Stimulated activated CD4-positive, alpha-beta T cell treated with anti-CD3 and anti-CD28 coated beads, Interleukin-1b, Interleukin-23, amount 100 ng/mL, for 48 hours (primary cell): Measurements from ENCODE around the gene PRKAR2A.
A peak's percentile ranks its signal among the peaks of the same experiment; 100 is the strongest.

Source experiments
- DNase-seq: peaks from one replicate; pipeline ENCODE4 v3.0.0-alpha.2; 2020

Gene PRKAR2A

DNA sequence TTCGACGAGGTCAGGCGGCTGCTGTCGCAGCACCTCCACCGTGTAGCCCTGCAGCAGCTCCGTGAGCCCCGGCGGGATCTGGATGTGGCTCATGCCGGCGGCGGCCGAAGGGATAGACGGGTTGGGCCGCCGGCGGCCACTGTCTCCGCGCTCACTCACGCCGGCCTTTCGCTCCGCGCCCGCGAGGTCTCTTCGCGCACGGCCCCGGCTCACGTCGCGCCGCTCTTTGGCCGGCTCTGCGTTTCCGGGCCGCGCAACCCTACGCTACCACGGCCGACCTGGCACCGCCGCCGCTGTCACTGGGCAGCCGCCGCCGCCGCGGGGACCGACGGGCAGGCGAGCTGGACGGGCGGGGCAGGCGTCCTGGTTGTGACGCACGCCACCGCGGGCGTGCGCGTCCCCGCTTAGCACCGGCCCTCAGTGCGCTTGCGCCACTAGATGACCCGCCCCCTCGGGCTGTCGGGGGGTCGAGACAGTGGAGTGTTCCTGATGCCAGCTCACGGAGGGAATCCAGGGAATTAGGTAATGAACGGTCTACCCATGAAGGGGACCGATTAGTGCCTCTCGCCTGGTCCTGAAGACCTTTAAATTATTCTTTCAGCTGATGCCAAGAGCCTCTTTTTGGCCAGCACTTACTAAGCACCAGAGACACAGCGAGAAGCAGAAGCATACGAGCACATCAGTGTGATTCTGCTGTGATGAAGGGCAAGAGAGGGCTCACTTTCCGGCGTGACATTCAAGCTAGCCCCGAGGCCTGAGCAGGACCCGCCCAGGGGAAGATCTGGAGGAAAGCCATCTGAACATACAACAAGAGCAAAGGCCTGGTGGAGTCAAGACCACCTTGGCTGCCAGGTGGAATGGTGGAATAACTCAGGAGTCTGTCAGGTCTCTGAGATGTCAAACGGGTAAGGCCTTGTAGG is at the start of gene PRKAR2A:
TSS of gene PRKAR2A (minus strand) at position 371 of the 920 bp plus-strand sequence. CDS start at position 93, 278 bp downstream.
- DNase-seq: peak; percentile 78

DNA sequence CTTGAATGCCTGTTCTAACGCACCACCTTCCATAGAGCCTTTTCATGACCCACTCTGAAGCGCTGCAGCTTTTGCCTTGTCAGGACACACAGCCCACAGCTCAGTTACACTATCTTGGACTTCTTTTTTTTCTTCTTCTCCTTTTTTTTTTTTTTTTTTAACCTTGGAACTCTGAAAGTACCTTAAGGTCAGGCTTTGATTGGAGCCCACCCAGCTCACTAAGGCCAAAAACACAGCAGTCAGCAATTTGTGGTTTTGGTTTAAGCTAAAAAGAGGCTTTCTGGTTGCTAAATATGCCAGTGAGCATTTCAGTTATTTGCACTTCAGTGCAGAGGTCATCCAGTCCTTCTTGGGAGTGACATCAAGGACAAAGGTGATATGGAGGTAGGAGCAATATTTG is 49.3 kb upstream of the PRKAR2A start:
- DNase-seq: no peak

DNA sequence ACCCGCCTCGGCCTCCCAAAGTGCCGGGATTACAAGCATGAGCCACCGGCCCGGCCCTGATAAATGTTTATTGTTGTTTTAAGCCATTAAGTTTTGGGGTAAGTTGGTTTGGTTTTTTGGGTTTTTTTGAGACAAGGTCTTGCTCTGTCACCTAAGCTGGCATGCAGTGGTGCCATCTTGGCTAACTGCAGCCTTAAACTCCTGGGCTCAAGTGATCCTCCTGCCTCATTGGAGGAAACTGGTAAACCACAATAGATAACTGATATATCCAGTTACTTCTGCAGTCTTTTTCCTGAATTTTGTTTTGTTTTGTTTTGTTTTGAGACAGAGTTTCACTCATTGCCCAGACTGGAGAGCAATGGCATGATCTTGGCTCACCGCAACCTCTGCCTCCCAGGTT is 46.8 kb upstream of the PRKAR2A start:
- DNase-seq: no peak

DNA sequence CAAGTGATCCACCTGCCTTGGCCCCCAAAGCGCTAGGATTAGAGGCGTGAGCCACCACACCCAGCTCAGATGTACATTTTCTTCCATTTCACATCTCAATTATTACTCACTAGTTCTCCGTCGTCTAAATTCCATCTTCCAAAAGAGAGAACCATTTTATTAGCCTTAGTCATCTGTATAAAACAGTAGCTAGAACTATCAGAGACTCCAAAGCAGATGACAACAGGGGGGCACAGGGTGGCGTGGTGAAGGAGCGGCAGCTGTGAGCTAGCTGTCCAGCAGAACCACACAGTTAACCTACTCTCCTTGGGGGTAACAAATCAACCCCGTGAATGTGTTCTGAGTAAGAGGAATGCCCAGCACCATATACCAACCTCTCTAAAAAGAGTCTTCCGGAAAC is 43.9 kb upstream of the PRKAR2A start:
- DNase-seq: no peak

DNA sequence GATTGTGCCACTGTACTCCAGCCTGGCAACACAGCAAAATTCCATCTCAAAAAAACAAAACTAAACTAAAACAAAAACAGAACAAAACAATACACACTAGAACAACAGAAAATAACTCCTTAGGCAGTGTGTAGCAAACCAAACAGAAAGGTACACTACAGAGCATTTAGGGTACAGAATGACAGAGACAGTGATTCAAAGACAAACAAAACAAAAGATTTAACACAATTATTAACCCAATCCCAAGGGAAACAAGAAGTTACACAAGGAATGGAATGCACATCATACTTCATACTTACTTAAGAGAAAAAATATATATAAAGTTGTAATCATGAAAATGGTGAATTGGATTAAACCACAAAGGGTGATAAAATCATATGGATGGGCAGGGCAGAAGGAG is 38.1 kb upstream of the PRKAR2A start:
- no peak for DNase-seq

DNA sequence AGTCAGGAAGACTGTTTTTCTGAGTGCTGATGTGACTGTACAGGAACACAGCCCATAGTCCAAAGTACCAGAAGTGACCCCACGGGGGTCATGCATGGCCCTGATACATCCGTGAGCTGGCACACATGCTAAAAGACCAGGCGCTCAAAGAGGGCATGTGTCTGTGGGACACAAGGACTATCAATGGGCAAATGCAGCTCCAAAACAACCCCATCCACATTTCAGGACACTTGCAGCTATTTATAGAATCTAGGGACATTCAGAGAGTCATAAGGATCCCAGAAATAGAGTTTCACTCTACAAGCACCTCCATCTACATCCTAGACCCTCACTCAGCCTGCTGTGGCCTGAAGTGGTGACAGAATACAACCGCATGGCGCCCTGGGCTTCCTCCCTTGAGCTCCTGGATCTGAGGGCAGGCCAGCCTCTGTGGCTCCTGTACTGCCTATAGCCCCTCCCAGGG is 34.0 kb upstream of the PRKAR2A start:
- DNase-seq: no peak

DNA sequence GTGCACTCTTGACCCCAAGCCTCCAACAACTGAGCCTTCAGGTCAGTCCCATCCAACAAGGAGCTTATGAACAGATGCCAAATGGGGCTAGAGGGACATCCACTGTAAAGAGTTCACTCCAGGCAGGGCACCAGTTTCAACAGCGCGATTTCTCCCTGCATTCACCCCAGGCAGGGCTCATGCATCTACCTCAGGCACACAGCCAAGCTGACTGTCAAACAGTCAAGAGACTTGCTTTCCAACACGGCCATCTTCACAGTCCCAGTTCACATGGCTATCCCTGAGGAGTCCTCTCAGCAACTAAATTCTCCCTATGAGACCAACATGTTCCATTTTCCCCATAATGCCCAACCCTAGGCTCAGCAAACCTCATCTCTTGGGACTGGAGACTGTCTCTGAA is 33.3 kb upstream of the PRKAR2A start:
- no peak for DNase-seq

DNA sequence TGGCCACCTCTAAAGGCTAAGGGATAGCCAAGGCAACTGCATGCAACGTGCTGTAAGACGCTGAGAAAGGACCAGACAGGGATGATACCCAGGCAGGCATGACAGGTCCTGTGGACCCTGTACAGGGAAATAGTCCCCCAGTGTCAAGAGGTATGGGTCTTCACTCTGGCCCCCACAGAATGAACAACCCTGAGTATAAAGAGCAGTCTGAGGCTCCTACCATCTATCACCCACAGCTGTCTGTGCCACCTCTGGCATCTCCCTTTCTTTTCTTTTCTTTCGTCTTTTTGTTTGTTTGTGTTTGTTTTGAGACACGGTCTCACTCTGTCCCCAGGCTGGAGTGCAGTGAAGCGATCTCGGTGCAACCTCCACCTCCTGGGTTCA is 32.3 kb upstream of the PRKAR2A start:
- no peak for DNase-seq

DNA sequence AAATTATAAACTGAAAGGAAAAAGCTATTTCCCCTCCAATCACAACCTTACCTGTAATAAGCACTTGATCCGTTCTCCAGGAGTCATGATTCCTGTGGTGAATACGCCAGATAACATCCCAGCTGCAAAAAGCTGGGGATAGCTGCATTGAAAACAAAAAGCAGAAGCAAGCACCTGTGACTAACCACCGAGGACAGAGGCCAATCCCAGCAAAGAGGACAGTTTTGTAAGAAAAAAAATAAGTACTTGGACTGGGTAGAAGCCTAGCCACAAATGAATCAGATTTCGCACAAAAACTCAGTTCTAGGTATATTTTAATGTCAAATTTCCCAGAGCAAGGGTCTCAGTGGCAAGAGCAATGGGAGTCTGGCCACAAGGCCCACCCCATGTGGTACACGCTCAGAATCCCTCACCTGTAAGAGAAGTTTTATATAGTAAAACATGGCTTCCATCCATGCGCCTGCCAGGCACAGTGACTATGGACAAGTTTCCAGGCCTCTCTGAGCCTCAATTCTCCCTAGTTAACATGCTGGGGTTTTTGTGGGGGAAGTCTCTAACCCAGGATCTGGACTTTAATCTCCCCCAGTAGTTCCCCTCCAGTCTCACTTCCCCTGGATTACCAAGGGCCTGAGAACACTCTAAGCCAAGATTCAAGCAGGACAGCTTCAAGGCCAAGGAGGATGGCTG is 31.8 kb upstream of the PRKAR2A start:
- no peak for DNase-seq

DNA sequence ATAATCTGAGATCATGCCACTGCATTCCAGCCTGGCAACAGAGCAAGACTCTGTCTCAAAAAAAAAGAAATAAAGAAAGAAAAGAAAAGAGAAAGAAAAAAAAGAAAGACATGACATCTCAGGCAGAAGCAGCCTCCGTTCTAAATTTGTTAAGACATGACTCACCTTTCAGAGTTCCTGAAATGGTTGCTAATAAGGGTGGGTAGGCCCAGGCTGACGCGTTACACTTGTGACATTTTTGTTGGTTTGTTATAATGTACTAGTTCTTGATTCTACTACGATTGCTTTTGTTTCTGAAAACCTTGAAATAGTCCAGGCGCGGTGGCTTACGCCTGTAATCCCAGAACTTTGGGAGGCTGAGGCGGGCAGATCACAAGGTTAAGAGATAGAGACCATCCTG is 30.0 kb upstream of the PRKAR2A start:
- no peak for DNase-seq

DNA sequence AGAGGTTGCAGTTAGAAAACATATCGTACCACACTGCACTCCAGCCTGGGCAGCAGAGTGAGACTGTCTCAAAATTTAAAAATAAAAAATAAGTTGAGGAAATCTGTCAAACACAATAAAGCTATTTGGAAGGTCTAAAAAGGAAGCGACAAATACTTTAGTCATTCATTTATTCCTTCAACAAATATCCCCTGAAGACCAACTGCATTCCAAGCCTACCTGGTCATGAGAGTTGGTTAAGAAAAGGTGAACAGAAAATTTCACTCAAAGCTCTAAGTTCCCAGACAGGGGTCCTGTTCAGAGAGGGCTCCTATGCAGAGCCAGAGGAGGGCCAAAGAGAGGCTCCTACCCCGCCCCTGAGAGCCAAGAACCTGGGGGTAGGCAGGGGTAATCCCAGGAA is 15.4 kb upstream of the PRKAR2A start:
- no peak for DNase-seq

DNA sequence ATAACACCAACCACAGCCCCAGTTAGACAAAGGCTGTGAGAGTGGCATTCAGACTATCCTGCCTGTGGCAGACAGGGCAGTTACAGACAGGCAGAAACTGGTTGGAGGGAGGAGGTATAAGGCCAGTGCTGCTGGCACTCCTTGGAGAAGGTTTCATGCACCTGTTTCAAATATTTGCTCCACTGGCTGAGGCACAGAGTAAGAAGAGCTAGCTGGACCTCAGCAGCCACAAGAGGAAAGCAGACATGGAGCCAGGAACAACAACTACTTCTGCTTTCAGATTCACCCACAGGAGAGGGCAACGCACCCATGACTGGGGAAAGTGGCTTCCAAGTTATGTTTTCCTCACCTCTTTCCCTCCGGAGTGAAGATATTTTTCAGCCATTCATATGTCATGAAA is 11.5 kb upstream of the PRKAR2A start:
- no peak for DNase-seq

DNA sequence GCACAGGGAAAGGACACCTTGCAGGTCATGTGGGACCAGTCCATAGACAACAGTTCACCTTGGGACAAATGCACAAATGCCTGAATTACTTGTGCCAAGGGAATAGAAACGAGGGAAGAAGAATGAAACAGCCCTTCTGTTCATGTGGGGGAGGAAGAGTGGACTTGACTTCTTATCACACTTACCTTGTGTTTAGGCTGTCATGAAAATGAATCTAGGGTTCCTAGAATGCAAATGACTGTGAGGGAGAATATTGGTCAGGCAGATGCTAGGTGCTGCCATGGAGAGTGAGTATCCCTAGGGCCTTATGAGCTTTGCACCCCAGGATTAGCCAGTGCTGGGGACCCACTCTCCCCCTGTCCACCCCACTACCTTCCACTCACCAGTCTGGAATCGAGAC is 11.0 kb upstream of the PRKAR2A start:
- DNase-seq: no peak

DNA sequence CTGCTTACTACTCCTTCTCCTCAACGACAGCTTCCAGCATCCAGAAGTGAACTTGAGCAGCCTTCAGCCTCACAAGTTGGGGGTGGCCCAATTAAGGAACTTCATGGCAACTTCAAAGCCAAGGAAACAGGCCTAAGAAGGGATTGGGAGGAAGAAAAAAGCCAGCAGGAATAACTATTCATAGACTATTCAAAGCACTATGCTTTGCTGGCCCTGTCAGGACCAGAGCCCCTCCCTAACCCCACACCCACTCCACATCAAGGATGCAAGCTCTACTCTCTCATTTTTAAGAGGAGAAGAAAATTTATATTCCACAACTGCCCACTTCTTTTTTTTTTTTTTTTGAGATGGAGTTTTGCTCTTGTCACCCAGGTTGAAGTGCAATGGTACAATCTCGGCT is 10.0 kb upstream of the PRKAR2A start:
- DNase-seq: no peak

DNA sequence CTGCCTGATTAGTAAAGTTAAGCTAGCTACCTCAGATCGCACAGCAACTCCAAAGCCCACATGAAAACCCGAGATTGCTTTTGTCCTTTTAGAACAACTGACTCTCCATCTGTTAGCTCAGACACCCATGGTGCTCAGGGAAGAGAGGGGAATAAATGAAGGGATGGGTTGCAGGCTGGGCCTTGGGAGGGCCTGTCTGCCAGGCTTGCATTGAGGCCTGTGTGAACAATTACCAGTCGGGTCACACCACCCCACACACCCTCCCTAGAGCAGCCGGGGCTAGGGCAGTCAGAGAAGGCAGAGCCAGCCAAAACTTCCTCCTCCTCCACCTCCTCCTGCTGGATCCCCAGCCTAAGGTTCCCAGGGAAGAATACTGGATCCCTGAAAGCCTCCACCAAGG is 8.8 kb upstream of the PRKAR2A start:
- no peak for DNase-seq

DNA sequence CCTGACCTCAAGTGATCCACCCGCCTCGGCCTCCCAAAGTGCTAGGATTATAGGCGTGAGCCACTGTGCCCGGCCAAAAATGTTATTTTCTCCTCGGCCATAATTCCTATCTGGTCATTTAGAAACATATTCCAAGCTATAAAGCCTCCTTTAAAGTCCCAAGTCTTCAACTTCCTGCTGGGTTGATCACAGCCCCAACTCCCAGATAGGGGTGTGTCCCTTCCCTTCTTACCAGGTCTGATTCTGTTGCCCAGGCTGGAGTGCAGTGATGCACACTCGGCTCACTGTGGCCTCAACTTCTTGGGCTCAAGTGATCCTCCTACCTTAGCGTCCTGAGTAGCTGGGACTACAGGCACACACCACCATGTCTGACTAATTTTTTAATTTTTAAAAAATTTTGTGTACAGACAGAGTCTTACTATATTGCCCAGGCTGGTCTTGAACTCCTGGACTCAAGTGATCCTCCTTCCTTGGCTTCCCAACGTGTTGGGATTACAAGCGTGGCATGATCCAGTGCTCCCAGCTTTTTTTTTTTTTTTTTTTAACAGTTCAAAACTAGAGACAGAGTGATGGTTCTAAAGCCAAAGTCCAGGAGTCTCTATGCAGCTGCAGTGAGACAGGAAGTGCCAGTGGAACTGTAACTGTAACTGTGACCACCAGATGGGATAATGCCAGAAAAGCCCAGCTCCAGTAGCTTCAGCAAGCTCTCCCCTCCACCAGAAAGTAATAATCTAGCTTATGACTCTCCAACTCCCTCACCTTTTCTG is 8.2 kb upstream of the PRKAR2A start:
- no peak for DNase-seq

DNA sequence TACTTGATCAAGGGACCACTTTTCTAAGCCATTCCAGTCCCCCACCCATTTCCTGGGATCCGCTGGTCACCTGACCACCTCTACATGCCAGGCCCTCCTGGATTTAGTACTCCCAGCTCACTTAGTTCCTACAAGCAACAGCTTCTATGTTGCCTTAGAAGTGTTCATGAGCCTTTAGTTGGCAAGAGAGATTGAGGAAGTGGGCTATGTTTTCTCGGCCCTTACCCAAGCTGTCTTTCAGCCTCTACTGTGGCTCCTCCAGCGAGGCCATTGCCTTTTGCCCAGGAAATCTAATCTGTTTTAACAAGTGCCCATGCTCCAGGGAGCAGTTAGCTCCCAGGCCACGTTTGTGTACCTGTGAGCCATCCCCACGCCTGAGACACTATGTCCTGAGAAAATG is 4.5 kb upstream of the PRKAR2A start:
- DNase-seq: no peak

DNA sequence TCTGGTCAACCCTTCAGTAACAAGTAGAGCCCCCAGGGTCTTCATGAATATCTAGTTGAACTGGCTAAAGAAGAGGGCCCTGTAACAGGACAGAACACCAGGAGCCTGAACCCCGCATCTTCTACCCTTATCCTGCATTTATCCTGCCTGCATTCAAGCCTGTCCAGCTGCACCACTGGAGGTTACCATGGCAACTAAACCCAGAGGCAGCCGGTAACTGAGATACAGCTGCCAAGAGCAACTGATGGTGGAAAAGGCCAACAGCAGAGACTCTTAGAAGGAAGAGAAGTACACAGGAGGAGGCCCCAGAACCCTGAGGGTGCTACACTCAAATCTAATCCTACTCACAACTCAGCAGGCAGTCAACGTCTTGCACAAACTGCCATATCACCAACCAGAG is 3.7 kb upstream of the PRKAR2A start:
- DNase-seq: no peak

DNA sequence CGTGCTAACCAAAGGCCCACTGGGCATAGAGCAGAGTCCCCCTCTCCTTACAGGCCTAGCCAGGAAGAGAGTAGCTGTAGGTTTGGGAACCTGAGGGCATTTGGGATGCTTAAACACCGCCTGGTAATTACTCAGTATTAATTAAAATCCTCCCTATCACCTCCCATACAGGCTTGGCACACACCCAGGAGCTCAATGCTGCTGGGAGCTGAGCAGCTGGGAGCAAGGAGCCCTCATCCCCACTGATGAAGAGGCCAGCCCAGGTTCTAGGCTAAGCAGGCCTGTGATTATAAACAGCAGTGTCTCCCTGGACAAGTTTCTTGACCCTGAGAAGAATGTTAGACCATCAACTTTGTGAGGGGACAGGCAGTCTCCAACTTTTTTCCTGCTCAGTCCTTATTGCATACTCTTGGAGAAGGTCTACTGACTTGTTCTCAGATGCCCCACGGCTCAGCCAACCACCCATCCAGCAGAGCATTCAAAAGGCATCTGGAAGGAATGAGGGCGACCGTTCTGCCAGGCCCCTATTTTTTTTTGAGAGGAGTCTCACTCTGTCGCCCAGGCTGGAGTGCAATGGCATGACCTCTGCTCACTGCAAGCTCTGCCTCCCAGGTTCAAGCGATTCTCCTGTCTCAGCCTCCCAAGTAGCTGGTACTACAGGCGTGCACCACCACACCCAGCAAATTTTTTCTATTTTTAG is 1.3 kb upstream of the PRKAR2A start:
- no peak for DNase-seq

DNA sequence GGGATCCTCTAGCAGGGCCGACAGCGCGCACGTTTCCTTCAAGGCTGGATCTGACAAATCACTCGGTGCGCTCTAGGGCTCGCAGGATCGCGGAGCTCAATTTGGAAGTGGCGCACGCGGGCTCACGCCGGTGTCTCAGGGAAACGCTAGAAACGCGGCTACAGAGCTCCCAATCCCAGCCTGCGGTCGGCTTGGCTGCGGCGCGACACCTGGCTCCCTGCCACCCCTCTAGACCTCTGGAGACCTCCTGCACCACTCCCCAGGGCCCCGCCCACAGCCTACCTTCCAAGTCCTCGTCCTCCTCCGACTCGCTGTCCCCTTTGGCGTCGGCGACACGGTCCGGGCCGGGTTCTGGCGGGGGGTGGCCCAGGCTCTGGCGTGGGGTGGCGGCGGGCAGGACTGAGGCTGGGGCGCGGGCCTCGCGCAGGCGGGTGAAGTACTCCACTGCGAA is 596 bp downstream of the PRKAR2A start:
- DNase-seq: peak; percentile 58

DNA sequence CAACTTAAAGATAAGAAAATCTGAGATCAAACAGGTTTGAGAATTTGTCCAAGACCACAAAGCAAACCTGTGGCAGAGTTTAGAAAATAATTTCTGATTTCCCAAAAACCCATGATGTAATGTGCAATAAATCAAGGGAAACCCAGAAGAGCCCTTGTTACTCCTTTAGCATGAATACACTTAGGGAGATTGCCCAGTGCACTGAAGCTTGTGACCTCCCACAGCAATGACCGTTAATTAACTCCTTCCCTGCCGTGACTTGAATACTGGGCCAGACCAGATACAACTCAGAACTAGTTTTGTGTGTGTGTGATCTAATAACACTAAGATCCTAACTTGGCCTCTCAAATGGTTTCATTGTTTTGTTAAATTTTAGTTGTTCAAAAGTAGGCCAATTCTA is 2.5 kb downstream of the PRKAR2A start:
- no peak for DNase-seq

DNA sequence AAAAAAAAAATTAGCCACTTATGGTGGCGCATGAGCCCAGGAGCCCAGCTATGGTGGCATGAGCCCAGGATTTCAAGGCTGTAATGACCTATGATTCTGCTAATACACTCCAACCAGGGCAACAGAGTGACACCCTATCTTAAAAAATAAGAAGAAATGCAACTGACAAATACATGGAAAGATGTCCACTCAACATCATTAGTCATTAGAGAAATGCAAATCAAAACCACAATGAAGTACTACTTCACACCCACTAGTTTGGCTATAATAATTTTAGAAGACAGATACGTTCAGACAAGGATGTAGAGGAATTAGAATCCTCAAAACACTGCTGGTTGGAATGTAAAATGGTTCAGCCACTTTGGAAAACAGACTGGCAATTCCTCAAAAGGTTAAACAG is 10.5 kb downstream of the PRKAR2A start:
- DNase-seq: no peak
